Epithelial cell of esophagus (primary cell): ENCODE measurements around the gene TMEM132C.

Experiments
- DNase-seq: peaks from one replicate; pipeline ENCODE4 v3.0.0; 2010; ENCODE audit warnings: low read depth
- H3K4me3 ChIP-seq: 2 replicates; pipeline ENCODE4 v1.5.1; 2011; ENCODE audit warnings: mild to moderate bottlenecking, low read length, control low read depth
- CTCF ChIP-seq: IDR thresholded peaks from 2 replicates; pipeline ENCODE4 v1.5.1; 2011; ENCODE audit warnings: low read depth, mild to moderate bottlenecking, low read length, control low read depth, inconsistent platforms; ENCODE audit not compliant: insufficient read depth; ENCODE audit errors: missing control alignments

Gene TMEM132C

GRCh38 chr12:128322341-128322740 lies 55.4 kb downstream of the TMEM132C start:
- DNase-seq, result no peak
- H3K4me3 ChIP-seq, result no peak overlapping the region
- TF ChIP-seq CTCF, result no peak

- TF ChIP-seq CTCF, result no peak
- H3K4me3 ChIP-seq, result no peak overlapping the region
- no peak for DNase-seq
These were observed 56.4 kb downstream of the TMEM132C start for GRCh38 chr12:128323145-128323920.

- no peak for DNase-seq
- no peak for TF ChIP-seq CTCF
These were observed 58.7 kb downstream of the TMEM132C start for GRCh38 chr12:128325646-128326045.

GRCh38 chr12:128326406-128326805 lies 59.4 kb downstream of the TMEM132C start:
- no peak for DNase-seq
- H3K4me3 ChIP-seq, result no peak overlapping the region
- TF ChIP-seq CTCF, result no peak

More at GRCh38 chr12:128325646-128326045, 58.7 kb downstream of the TMEM132C start:
- no peak overlapping the region for H3K4me3 ChIP-seq

DNA sequence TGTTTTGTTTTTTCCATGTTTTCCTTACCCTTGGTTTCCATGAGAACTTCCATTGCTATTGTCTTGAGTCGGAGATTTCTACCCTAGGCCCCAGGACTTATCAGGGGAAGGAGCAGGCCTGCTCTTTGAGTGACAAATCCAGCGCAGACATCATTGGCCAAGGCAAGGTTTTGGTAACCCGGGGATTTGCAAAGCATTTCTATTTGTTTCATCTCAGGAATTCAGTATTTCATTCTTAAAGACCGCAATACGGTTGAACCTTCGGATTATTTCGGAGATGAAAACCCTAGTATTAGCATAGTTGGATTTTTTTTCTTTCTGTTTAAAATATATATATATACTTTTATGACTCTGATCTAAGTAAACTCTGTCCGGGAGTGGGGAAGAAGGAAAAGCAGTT lies 62.0 kb downstream of the TMEM132C start:
- H3K4me3 ChIP-seq, result no peak overlapping the region
- no peak for TF ChIP-seq CTCF
- no peak for DNase-seq

DNA sequence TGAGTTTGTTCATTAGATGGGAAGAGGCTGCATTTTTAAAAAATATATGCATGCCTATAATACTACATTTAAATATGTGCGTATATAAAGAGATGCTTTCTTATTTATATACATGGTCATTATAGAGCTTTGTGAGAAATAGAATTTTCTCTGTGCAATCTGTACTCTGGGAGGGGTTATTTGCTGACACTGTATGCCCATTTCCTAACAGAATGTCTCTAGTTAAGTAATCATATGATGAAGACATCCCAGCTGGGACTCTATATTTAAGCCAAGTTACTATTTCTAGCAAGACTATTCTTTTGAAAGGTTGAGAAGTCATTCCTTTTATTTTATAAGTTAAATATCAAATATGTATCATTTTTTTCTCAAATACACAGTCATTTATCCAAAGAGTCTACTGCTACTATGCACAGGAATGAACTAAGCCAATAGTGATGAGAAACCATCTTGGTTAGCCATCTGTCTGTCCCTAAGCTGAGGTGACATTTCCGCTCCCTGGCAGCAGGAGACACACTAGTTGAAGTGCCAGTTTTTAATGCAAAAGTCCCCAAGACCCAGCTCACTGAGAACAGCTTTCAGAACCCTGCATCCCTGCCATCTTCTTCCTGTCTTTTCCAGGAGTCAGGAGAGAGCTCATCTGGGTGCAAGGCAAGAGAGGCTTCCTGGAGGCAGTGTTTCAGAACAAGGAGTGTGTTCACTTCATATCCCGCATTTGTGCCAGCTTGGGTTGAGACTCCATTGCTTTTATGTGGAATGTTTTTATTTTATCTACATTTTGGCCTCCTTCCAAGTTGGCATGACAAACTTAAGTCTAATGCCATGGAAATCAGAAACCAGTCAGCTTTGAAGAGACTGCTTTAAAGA lies 69.5 kb downstream of the TMEM132C start:
- H3K4me3 ChIP-seq, result no peak overlapping the region
- DNase-seq, result no peak
- no peak for TF ChIP-seq CTCF

- no peak overlapping the region for H3K4me3 ChIP-seq
- DNase-seq, result no peak
These were observed 70.0 kb downstream of the TMEM132C start for GRCh38 chr12:128337071-128337345.

More at GRCh38 chr12:128337071-128337345, 70.0 kb downstream of the TMEM132C start:
- no peak for TF ChIP-seq CTCF
